Measurements from ENCODE around the gene TRMT2A.

- TF ChIP-seq CTCF (IDR thresholded peaks at IDR 0.05; ENCODE audit: insufficient read depth, low read length) (no peak), POLR2AphosphoS5 (IDR thresholded peaks at IDR 0.05; ENCODE audit: low read depth) (no peak)
These were observed 7.2 kb upstream of the TRMT2A start for GRCh38 chr22:20124083-20124787.
